Measurements from ENCODE around the gene TSPAN9.

TSPAN9 gene

DNA sequence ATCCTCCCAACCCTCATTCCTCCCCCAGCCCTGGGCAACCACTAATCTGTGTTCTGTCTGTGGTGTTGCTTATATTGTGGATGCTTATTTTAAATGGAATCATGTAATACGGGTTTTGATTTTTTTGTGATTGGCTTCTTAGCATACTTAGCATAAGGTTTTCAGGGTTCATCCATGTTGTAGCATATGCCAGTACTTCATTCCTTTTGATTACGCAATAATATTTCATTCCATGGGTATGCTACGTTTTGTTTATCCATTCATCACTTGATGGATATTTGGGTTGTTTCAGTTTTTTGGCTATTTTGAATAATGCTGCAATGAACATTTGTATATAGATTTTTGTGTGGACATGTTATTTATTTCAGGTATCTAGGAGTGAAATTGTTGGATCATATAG lies 82.9 kb downstream of the TSPAN9 start:
- Histone ChIP-seq H3K27ac (ENCODE audit: insufficient read depth in 1 of 2, low read depth in 1 of 2, low read length in 2 of 2, poor library complexity in 1 of 2, severe bottlenecking in 2 of 2) (no peak overlapping the region), H3K27me3 (replicated peaks in 2 of 5; ENCODE audit: control insufficient read depth in 4 of 5, insufficient read depth in 5 of 5, low read length in 4 of 5) (peaks cover 0 to 12% (median 2%) of the 10 kb centered on the region in 5 experiments), H3K4me3 (ENCODE audit: control insufficient read depth in 1 of 7, extremely low read depth in 1 of 7, insufficient read depth in 4 of 7, low read depth in 2 of 7, low read length in 6 of 7) (no peak overlapping the region), H3K36me3 (ENCODE audit: control insufficient read depth in 4 of 4, insufficient read depth in 4 of 4, low read length in 3 of 4) (no peaks in the 10 kb centered on the region), H3K9me3 (ENCODE audit: control extremely low read depth in 1 of 5, control insufficient read depth in 4 of 5, insufficient read depth in 2 of 5, low read depth in 1 of 5, low read length in 4 of 5) (peaks cover 0 to 8% (median 4%) of the 10 kb centered on the region in 5 experiments), H3K4me1 (ENCODE audit: control extremely low read depth in 1 of 4, control insufficient read depth in 4 of 4, insufficient read depth in 4 of 4, low read length in 3 of 4) (no peaks in the 10 kb centered on the region)
- DNase-seq = no peak
- 86% methylated on average over 1 of the region's 3 CpGs for WGBS (ENCODE audit: insufficient coverage)
- ChIA-PET CTCF (no interaction called here), POLR2A (no interaction called here)

- H3K27ac ChIP-seq (ENCODE audit: insufficient read depth in 1 of 2, low read depth in 1 of 2, low read length in 2 of 2, poor library complexity in 1 of 2, severe bottlenecking in 2 of 2) = no peak overlapping the region
- no peaks in the 10 kb centered on the region for H3K36me3 ChIP-seq (ENCODE audit: control insufficient read depth in 4 of 4, insufficient read depth in 4 of 4, low read length in 3 of 4)
- no peaks in the 10 kb centered on the region for H3K4me1 ChIP-seq (ENCODE audit: control extremely low read depth in 1 of 4, control insufficient read depth in 4 of 4, insufficient read depth in 4 of 4, low read length in 3 of 4)
- no peak overlapping the region for H3K4me3 ChIP-seq (ENCODE audit: control insufficient read depth in 1 of 7, extremely low read depth in 1 of 7, insufficient read depth in 4 of 7, low read depth in 2 of 7, low read length in 6 of 7)
- 95% methylated on average over 6 of the region's 6 CpGs for WGBS (ENCODE audit: insufficient coverage)
- peaks cover 0 to 8% (median 4%) of the 10 kb centered on the region in 5 experiments for H3K9me3 ChIP-seq (ENCODE audit: control extremely low read depth in 1 of 5, control insufficient read depth in 4 of 5, insufficient read depth in 2 of 5, low read depth in 1 of 5, low read length in 4 of 5)
- no peak for DNase-seq
- ChIA-PET CTCF (interaction anchor here (1.2 to 1.5 kb wide), 3 partner anchors 17 to 113 kb away, joined by 3 to 6 read pairs (median 5); no protein-coding TSS in a partner anchor), POLR2A (no interaction called here)
- peaks cover 0 to 12% (median 2%) of the 10 kb centered on the region in 5 experiments for H3K27me3 ChIP-seq (replicated peaks in 2 of 5; ENCODE audit: control insufficient read depth in 4 of 5, insufficient read depth in 5 of 5, low read length in 4 of 5)
These were observed 84.7 kb downstream of the TSPAN9 start for GRCh38 chr12:3161861-3162260.

DNA sequence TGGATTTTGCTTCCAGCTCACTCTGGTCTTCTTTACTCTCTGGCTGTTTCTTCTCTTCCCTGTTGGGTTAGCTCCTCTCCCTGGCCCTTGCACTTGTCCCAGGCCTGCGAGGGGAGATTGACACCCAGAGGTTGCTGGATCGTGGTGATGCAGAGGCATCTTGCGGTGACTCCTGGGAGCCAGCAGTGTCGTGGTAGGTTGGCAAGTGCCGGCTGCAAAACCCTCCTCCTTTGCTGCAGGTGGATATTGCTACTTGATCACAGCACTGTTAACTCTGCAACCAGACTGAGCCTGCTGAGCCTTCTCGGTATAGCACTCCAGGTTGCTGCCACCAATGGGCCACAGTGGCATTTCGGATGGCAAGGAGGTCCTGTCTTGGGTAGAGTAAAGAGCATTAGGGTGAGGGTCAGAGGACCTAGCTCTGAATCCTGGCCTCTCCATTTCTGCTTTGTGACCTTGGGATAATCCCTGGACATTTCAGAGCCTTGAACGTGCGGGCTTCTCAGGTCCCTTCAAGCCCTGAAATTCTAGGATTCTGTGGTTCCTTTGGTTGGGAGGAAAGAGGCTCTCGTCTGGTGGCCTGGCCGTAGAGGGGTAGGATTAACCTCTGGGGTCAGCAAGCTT lies 87.4 kb downstream of the TSPAN9 start:
- POLR2A ChIA-PET = no interaction called here
- Histone ChIP-seq H3K4me1 (ENCODE audit: control extremely low read depth in 1 of 4, control insufficient read depth in 4 of 4, insufficient read depth in 4 of 4, low read length in 3 of 4) (no peaks in the 10 kb centered on the region), H3K9me3 (ENCODE audit: control extremely low read depth in 1 of 5, control insufficient read depth in 4 of 5, insufficient read depth in 2 of 5, low read depth in 1 of 5, low read length in 4 of 5) (peaks cover 0 to 8% (median 4%) of the 10 kb centered on the region in 5 experiments), H3K27ac (ENCODE audit: insufficient read depth in 1 of 2, low read depth in 1 of 2, low read length in 2 of 2, poor library complexity in 1 of 2, severe bottlenecking in 2 of 2) (no peak overlapping the region), H3K36me3 (ENCODE audit: control insufficient read depth in 4 of 4, insufficient read depth in 4 of 4, low read length in 3 of 4) (no peaks in the 10 kb centered on the region), H3K27me3 (replicated peaks in 2 of 5; ENCODE audit: control insufficient read depth in 4 of 5, insufficient read depth in 5 of 5, low read length in 4 of 5) (peaks cover 2 to 28% (median 7%) of the 10 kb centered on the region in 5 experiments), H3K4me3 (ENCODE audit: control insufficient read depth in 1 of 7, extremely low read depth in 1 of 7, insufficient read depth in 4 of 7, low read depth in 2 of 7, low read length in 6 of 7) (no peak overlapping the region)
- DNase-seq = no peak
- 91% methylated on average over 11 of the region's 11 CpGs for WGBS (ENCODE audit: insufficient coverage)
- CTCF ChIA-PET = interaction anchor here (1.0 to 2.0 kb wide), 3 partner anchors 12 to 111 kb away, joined by 3 to 9 read pairs (median 3); no protein-coding TSS in a partner anchor

- Histone ChIP-seq H3K4me3 (ENCODE audit: control insufficient read depth in 1 of 7, extremely low read depth in 1 of 7, insufficient read depth in 4 of 7, low read depth in 2 of 7, low read length in 6 of 7) (no peak overlapping the region), H3K27ac (ENCODE audit: insufficient read depth in 1 of 2, low read depth in 1 of 2, low read length in 2 of 2, poor library complexity in 1 of 2, severe bottlenecking in 2 of 2) (no peak overlapping the region), H3K9me3 (ENCODE audit: control extremely low read depth in 1 of 5, control insufficient read depth in 4 of 5, insufficient read depth in 2 of 5, low read depth in 1 of 5, low read length in 4 of 5) (peaks cover 0 to 8% (median 4%) of the 10 kb centered on the region in 5 experiments), H3K27me3 (replicated peaks in 2 of 5; ENCODE audit: control insufficient read depth in 4 of 5, insufficient read depth in 5 of 5, low read length in 4 of 5) (peaks cover 2 to 35% (median 8%) of the 10 kb centered on the region in 5 experiments), H3K4me1 (ENCODE audit: control extremely low read depth in 1 of 4, control insufficient read depth in 4 of 4, insufficient read depth in 4 of 4, low read length in 3 of 4) (no peaks in the 10 kb centered on the region), H3K36me3 (ENCODE audit: control insufficient read depth in 4 of 4, insufficient read depth in 4 of 4, low read length in 3 of 4) (no peaks in the 10 kb centered on the region)
- ChIA-PET CTCF (interaction anchor here (1.2 to 2.0 kb wide), 2 partner anchors 14 to 110 kb away, joined by 3 to 9 read pairs; no protein-coding TSS in a partner anchor), POLR2A (no interaction called here)
- DNase-seq = no peak
- 93% methylated on average over 22 of the region's 22 CpGs for WGBS (ENCODE audit: insufficient coverage)
These were observed 88.2 kb downstream of the TSPAN9 start for GRCh38 chr12:3165078-3165980.

- Histone ChIP-seq H3K4me1 (ENCODE audit: control extremely low read depth in 1 of 4, control insufficient read depth in 4 of 4, insufficient read depth in 4 of 4, low read length in 3 of 4) (no peaks in the 10 kb centered on the region), H3K4me3 (ENCODE audit: control insufficient read depth in 1 of 7, extremely low read depth in 1 of 7, insufficient read depth in 4 of 7, low read depth in 2 of 7, low read length in 6 of 7) (no peak overlapping the region), H3K27me3 (replicated peaks in 2 of 5; ENCODE audit: control insufficient read depth in 4 of 5, insufficient read depth in 5 of 5, low read length in 4 of 5) (peaks cover 2 to 49% (median 11%) of the 10 kb centered on the region in 5 experiments), H3K27ac (ENCODE audit: insufficient read depth in 1 of 2, low read depth in 1 of 2, low read length in 2 of 2, poor library complexity in 1 of 2, severe bottlenecking in 2 of 2) (no peak overlapping the region), H3K9me3 (ENCODE audit: control extremely low read depth in 1 of 5, control insufficient read depth in 4 of 5, insufficient read depth in 2 of 5, low read depth in 1 of 5, low read length in 4 of 5) (no peaks in the 10 kb centered on the region), H3K36me3 (ENCODE audit: control insufficient read depth in 4 of 4, insufficient read depth in 4 of 4, low read length in 3 of 4) (no peaks in the 10 kb centered on the region)
- POLR2A ChIA-PET = interaction anchor here (0.5 kb wide), 1 partner anchor 162 kb away, joined by 3 read pairs; no protein-coding TSS in a partner anchor
- DNase-seq = no peak
- WGBS (ENCODE audit: insufficient coverage) = 96% methylated on average over 3 of the region's 3 CpGs
- CTCF ChIA-PET = interaction anchor here (0.7 to 2.7 kb wide), 5 partner anchors 16 to 36 kb away, joined by 3 to 7 read pairs (median 3); no protein-coding TSS in a partner anchor
These were observed 90.5 kb downstream of the TSPAN9 start for GRCh38 chr12:3167636-3168035.

DNA sequence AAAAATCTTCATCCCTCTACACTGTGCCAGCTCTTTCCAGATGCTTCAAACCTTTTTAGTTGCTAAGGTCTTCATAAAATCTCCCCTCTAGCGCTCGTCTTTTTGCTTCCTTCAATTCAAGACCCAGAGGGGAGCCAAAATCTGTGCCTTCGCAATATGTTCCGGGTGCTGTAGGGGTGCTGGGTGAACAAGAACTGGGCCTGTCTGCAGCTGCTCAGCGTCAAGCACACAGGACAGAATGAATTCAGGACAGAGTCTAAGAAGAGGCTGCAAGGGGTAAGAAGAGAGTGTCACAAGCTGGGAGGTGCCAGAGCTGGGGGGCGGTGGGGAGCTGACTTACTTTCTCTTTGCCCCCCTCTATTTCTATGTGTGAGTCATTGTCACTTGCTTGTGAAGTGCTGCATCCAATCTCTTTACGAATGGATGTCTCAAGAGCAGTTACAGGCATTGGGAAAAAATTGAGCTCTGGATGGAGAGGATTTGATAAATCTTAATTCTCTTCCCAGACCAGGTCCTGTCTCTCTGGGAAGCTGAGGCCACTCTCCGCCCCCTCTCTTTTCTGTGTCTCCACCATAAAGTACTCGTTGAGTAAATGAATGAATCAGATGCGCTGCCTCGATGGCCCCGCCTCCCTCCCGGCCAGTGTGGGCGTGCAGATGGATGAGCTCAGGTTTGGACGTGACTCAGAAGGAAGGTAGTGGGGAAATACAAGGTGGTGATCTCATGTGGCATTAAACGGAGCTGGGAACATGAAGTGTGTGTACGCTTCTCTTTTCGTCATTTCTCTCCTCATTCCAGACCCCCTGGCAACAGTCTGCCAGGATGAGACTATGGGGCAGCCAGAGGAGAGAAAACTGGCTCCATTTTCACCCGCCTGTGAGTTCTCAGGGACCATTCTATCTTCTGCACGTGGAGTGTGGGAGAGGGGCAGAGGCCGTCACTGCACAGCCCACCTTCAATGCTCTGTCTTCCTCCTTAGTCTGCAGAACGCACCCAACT lies 91.3 kb downstream of the TSPAN9 start:
- 89% methylated on average over 13 of the region's 22 CpGs for WGBS (ENCODE audit: insufficient coverage)
- DNase-seq = no peak
- Histone ChIP-seq H3K36me3 (ENCODE audit: control insufficient read depth in 4 of 4, insufficient read depth in 4 of 4, low read length in 3 of 4) (no peaks in the 10 kb centered on the region), H3K27me3 (replicated peaks in 2 of 5; ENCODE audit: control insufficient read depth in 4 of 5, insufficient read depth in 5 of 5, low read length in 4 of 5) (peaks cover 2 to 44% (median 16%) of the 10 kb centered on the region in 5 experiments), H3K27ac (ENCODE audit: insufficient read depth in 1 of 2, low read depth in 1 of 2, low read length in 2 of 2, poor library complexity in 1 of 2, severe bottlenecking in 2 of 2) (no peak overlapping the region), H3K4me1 (ENCODE audit: control extremely low read depth in 1 of 4, control insufficient read depth in 4 of 4, insufficient read depth in 4 of 4, low read length in 3 of 4) (no peaks in the 10 kb centered on the region), H3K9me3 (ENCODE audit: control extremely low read depth in 1 of 5, control insufficient read depth in 4 of 5, insufficient read depth in 2 of 5, low read depth in 1 of 5, low read length in 4 of 5) (no peaks in the 10 kb centered on the region), H3K4me3 (ENCODE audit: control insufficient read depth in 1 of 7, extremely low read depth in 1 of 7, insufficient read depth in 4 of 7, low read depth in 2 of 7, low read length in 6 of 7) (no peak overlapping the region)
- ChIA-PET POLR2A (interaction anchor here (0.5 kb wide), 1 partner anchor 161 kb away, joined by 3 read pairs; no protein-coding TSS in a partner anchor), CTCF (interaction anchor here (0.7 to 2.7 kb wide), 5 partner anchors 10 to 27 kb away, joined by 3 to 7 read pairs (median 3); no protein-coding TSS in a partner anchor)

Data from common myeloid progenitor, CD34-positive (primary cell).